Activated CD4-positive, alpha-beta T cell treated with anti-CD3 and anti-CD28 coated beads, Interleukin-2, amount 10 ng/mL, durations not matched to agents 24 days and 14 days (primary cell): ENCODE measurements around the gene GCLM. TPM values are rescaled to one million over a fixed set of nuclear protein-coding genes. Genes with fewer than 3 reads are reported as not detected.

Experiments used
- DNase-seq: peaks from one replicate; pipeline ENCODE4 v3.0.0; 2022
- H3K27ac Mint-ChIP-seq: one replicate; pipeline ENCODE4 v1.8.0; 2022; ENCODE audit warnings: mild to moderate bottlenecking, mixed read lengths
- H3K27me3 Mint-ChIP-seq: one replicate; pipeline ENCODE4 v1.8.0; 2022; ENCODE audit warnings: mixed read lengths
- H3K36me3 Mint-ChIP-seq: one replicate; pipeline ENCODE4 v1.8.0; 2022; ENCODE audit warnings: low read depth, mild to moderate bottlenecking, mixed read lengths
- H3K4me1 Mint-ChIP-seq: one replicate; pipeline ENCODE4 v1.8.0; 2021; ENCODE audit warnings: mixed read lengths
- H3K4me3 Mint-ChIP-seq: one replicate; pipeline ENCODE4 v1.8.0; 2022; ENCODE audit warnings: mild to moderate bottlenecking, moderate library complexity, mixed read lengths
- H3K9me3 Mint-ChIP-seq: one replicate; pipeline ENCODE4 v1.8.0; 2021; ENCODE audit warnings: mixed read lengths
- intact Hi-C: fragments of 100-400 bp; cut with micrococcal nuclease; formaldehyde crosslinking; loops from one replicate; pipeline ENCODE4 v1.15.1; 2023
- total RNA-seq: library from RNA; stranded (reverse); gene quantifications from 2 replicates; pipeline ENCODE4 v1.2.3, GENCODE V29; 2022

The GCLM gene
- total RNA-seq, 1 donor from 2014 or later: 20.9 TPM

- intact Hi-C loops: loop anchor here (1.0 to 10.0 kb wide), 5 partner anchors 31 to 873 kb away; partner anchors contain the start of genes DNTTIP2, DR1, GCLM and MTF2
- Mint-ChIP-seq H3K9me3 (no peaks in the 10 kb centered on the region), H3K27ac (peak overlapping the region; percentile 93), H3K27me3 (peaks cover 3% of the 10 kb centered on the region), H3K4me1 (peaks cover 26% of the 10 kb centered on the region), H3K36me3 (no peaks in the 10 kb centered on the region), H3K4me3 (peak overlapping the region; percentile 98)
- DNase-seq: peak; percentile 90
Observed at GRCh38 chr1:93847811-93848288, 61.4 kb downstream of the GCLM start.

GRCh38 chr1:93846992-93847810 is 62.0 kb downstream of the GCLM start:
- no peaks in the 10 kb centered on the region for H3K9me3 Mint-ChIP-seq
- H3K36me3 Mint-ChIP-seq: no peaks in the 10 kb centered on the region
- peak overlapping the region; percentile 95 for H3K27ac Mint-ChIP-seq
- DNase-seq: peak; percentile 97
- intact Hi-C loops: loop anchor here (1.0 to 10.0 kb wide), 6 partner anchors 27 to 872 kb away; partner anchors contain the start of genes DNTTIP2, DR1, GCLM and MTF2
- peaks cover 7% of the 10 kb centered on the region for H3K27me3 Mint-ChIP-seq
- H3K4me1 Mint-ChIP-seq: peaks cover 26% of the 10 kb centered on the region
- H3K4me3 Mint-ChIP-seq: peak overlapping the region; percentile 98

GRCh38 chr1:93846206-93846991 is 62.8 kb downstream of the GCLM start:
- peak; percentile 95 for DNase-seq
- H3K36me3 Mint-ChIP-seq: no peaks in the 10 kb centered on the region
- H3K9me3 Mint-ChIP-seq: no peaks in the 10 kb centered on the region
- peak overlapping the region; percentile 98 for H3K4me3 Mint-ChIP-seq
- peaks cover 8% of the 10 kb centered on the region for H3K27me3 Mint-ChIP-seq
- H3K4me1 Mint-ChIP-seq: peaks cover 26% of the 10 kb centered on the region
- intact Hi-C loops: loop anchor here (1.0 to 10.0 kb wide), 4 partner anchors 28 to 872 kb away; partner anchors contain the start of genes DR1 and MTF2
- peak overlapping the region; percentile 95 for H3K27ac Mint-ChIP-seq

- no peak for DNase-seq
- peak overlapping the region; percentile 98 for H3K4me3 Mint-ChIP-seq
- H3K9me3 Mint-ChIP-seq: no peaks in the 10 kb centered on the region
- H3K27ac Mint-ChIP-seq: peak overlapping the region; percentile 95
- H3K4me1 Mint-ChIP-seq: peaks cover 26% of the 10 kb centered on the region
- H3K27me3 Mint-ChIP-seq: peaks cover 8% of the 10 kb centered on the region
- intact Hi-C loops: loop anchor here (1.0 to 10.0 kb wide), 5 partner anchors 29 to 871 kb away; partner anchors contain the start of genes DR1 and MTF2
- H3K36me3 Mint-ChIP-seq: no peaks in the 10 kb centered on the region
Observed at GRCh38 chr1:93845538-93846205, 63.6 kb downstream of the GCLM start.

GRCh38 chr1:93844262-93845045 is 64.8 kb downstream of the GCLM start:
- peaks cover 26% of the 10 kb centered on the region for H3K4me1 Mint-ChIP-seq
- no peaks in the 10 kb centered on the region for H3K36me3 Mint-ChIP-seq
- intact Hi-C loops: loop anchor here (1.0 to 10.0 kb wide), 5 partner anchors 215 to 870 kb away; partner anchors contain the start of genes DR1 and MTF2
- no peaks in the 10 kb centered on the region for H3K9me3 Mint-ChIP-seq
- no peak overlapping the region for H3K4me3 Mint-ChIP-seq
- peak; percentile 84 for DNase-seq
- peaks cover 8% of the 10 kb centered on the region for H3K27me3 Mint-ChIP-seq
- peak overlapping the region; percentile 34 for H3K27ac Mint-ChIP-seq

- Mint-ChIP-seq H3K27me3 (peaks cover 8% of the 10 kb centered on the region), H3K27ac (no peak overlapping the region), H3K4me3 (no peak overlapping the region), H3K9me3 (no peaks in the 10 kb centered on the region), H3K36me3 (no peaks in the 10 kb centered on the region), H3K4me1 (peaks cover 22% of the 10 kb centered on the region)
- intact Hi-C loops: loop anchor here (10.0 kb wide), 2 partner anchors 768 to 868 kb away; partner anchors contain the start of gene MTF2
- DNase-seq: no peak
Observed at GRCh38 chr1:93842750-93843500, 66.3 kb downstream of the GCLM start.

- Mint-ChIP-seq H3K27ac (no peak overlapping the region), H3K9me3 (no peaks in the 10 kb centered on the region), H3K4me1 (peaks cover 14% of the 10 kb centered on the region), H3K36me3 (no peaks in the 10 kb centered on the region), H3K4me3 (no peak overlapping the region), H3K27me3 (peaks cover 6% of the 10 kb centered on the region)
- intact Hi-C loops: loop anchor here (10.0 kb wide), 2 partner anchors 767 to 867 kb away; partner anchors contain the start of gene MTF2
- DNase-seq: no peak
Observed at GRCh38 chr1:93841771-93842170, 67.5 kb downstream of the GCLM start.

- Mint-ChIP-seq H3K4me3 (no peak overlapping the region), H3K27ac (no peak overlapping the region)
Observed at GRCh38 chr1:93840956-93841482, 68.2 kb downstream of the GCLM start.

GRCh38 chr1:93839753-93840152 is 69.5 kb downstream of the GCLM start:
- peaks cover 5% of the 10 kb centered on the region for H3K9me3 Mint-ChIP-seq
- peaks cover under 1% of the 10 kb centered on the region for H3K36me3 Mint-ChIP-seq
- DNase-seq: no peak
- no peak overlapping the region for H3K27ac Mint-ChIP-seq
- intact Hi-C loops: loop anchor here (10.0 kb wide), 2 partner anchors 765 to 865 kb away; partner anchors contain the start of gene MTF2
- H3K4me3 Mint-ChIP-seq: no peak overlapping the region
- peaks cover 4% of the 10 kb centered on the region for H3K4me1 Mint-ChIP-seq
- H3K27me3 Mint-ChIP-seq: peaks cover 6% of the 10 kb centered on the region

More at GRCh38 chr1:93840956-93841482, 68.2 kb downstream of the GCLM start:
- H3K9me3 Mint-ChIP-seq: no peaks in the 10 kb centered on the region
- H3K27me3 Mint-ChIP-seq: peaks cover 6% of the 10 kb centered on the region
- H3K36me3 Mint-ChIP-seq: no peaks in the 10 kb centered on the region
- intact Hi-C loops: loop anchor here (10.0 kb wide), 2 partner anchors 766 to 866 kb away; partner anchors contain the start of gene MTF2
- DNase-seq: no peak
- H3K4me1 Mint-ChIP-seq: peaks cover 13% of the 10 kb centered on the region

GRCh38 chr1:93839307-93839706 is 69.9 kb downstream of the GCLM start:
- H3K27ac Mint-ChIP-seq: no peak overlapping the region
- no peak overlapping the region for H3K4me3 Mint-ChIP-seq
- intact Hi-C loops: no loop called here
- H3K36me3 Mint-ChIP-seq: peaks cover 2% of the 10 kb centered on the region
- H3K9me3 Mint-ChIP-seq: peaks cover 9% of the 10 kb centered on the region
- H3K27me3 Mint-ChIP-seq: peaks cover 6% of the 10 kb centered on the region
- peaks cover 2% of the 10 kb centered on the region for H3K4me1 Mint-ChIP-seq
- no peak for DNase-seq

- no peak for DNase-seq
- H3K27ac Mint-ChIP-seq: no peak overlapping the region
- H3K27me3 Mint-ChIP-seq: peaks cover 6% of the 10 kb centered on the region
- intact Hi-C loops: no loop called here
- H3K9me3 Mint-ChIP-seq: peaks cover 13% of the 10 kb centered on the region
- H3K4me1 Mint-ChIP-seq: no peaks in the 10 kb centered on the region
- H3K4me3 Mint-ChIP-seq: no peak overlapping the region
- H3K36me3 Mint-ChIP-seq: peaks cover 2% of the 10 kb centered on the region
Observed at GRCh38 chr1:93837961-93838360, 71.3 kb downstream of the GCLM start.
